ENCODE measurements around the gene GMIP. TPM values are rescaled to one million over a fixed set of nuclear protein-coding genes. Genes with fewer than 3 reads are reported as not detected.

GMIP gene
- total and polyA plus RNA-seq, 2 of the 13 experiments (the other 11 are each of a cell fraction or from before 2014, with no cell fraction given), result 1.5 to 1.8 TPM

DNA sequence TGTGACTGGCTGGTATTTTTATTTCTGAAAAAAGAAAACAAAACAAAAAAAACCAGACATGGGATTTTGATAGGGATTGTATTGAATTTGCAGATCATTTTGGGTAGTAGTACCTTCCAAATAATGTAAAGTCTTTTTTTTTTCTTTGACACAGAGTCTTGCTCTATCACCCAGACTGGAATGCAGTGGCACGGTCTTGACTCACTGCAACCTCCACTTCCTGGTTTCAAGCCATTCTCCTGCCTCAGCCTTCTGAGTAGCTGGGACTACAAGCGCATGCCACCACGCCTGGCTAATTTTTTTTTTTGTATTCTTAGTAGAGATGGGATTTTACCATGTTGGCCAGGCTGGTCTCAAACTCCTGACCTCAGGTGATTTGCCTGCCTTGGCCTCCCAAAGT is 29.4 kb upstream of the GMIP start:
- peaks cover 8 to 31% of the 10 kb centered on the region in 2 experiments; a peak in 4 of 5 replicates for H3K36me3 ChIP-seq (replicated peaks in 1 of 2; ENCODE audit: control insufficient read depth in 1 of 2, insufficient read depth in 2 of 2, low read length in 2 of 2)
- H3K4me1 ChIP-seq (ENCODE audit: insufficient read depth, low read length), result peaks cover 23% of the 10 kb centered on the region
- intact Hi-C loops (cut with micrococcal nuclease; ENCODE audit: unreplicated experiment) (no loop called here), in situ Hi-C loops (cut with HindIII; ENCODE audit: extremely low pct_ligation_motif_present, low pct_unique_long_range_greater_than_20kb) (no loop called here)
- no peak overlapping the region for H3K4me3 ChIP-seq (replicated peaks in 1 of 3; ENCODE audit: insufficient read depth in 1 of 3, low read depth in 2 of 3, low read length in 3 of 3)
- no peaks in the 10 kb centered on the region; a peak in 1 of 5 replicates for H3K27me3 ChIP-seq (ENCODE audit: control insufficient read depth in 1 of 2, insufficient read depth in 2 of 2, low read length in 2 of 2)
- FAIRE-seq (no peak), DNase-seq (ENCODE audit: low spot score) (no peak), ATAC-seq (no peak)
- no peak overlapping the region for H2AFZ ChIP-seq (ENCODE audit: low read length)
- H3K79me2 ChIP-seq (ENCODE audit: insufficient read depth, low read length), result peaks cover 52% of the 10 kb centered on the region
- no peak overlapping the region for H3K27ac ChIP-seq (ENCODE audit: extremely low read length, insufficient read depth, low read length)
- TF ChIP-seq ZNF773 (CRISPR knock-in tag; IDR thresholded peaks at IDR 0.05; ENCODE audit: borderline replicate concordance) (no peak), EP300 (IDR thresholded peaks at IDR 0.05; ENCODE audit: low read depth in 2 of 2, low read length in 2 of 2) (no peak), EP300 (CRISPR knock-in tag; IDR thresholded peaks at IDR 0.05; ENCODE audit: borderline replicate concordance) (no peak), ZNF720 (CRISPR knock-in tag; IDR thresholded peaks at IDR 0.05) (no peak), PCBP2 (optimal IDR thresholded peaks at IDR 0.05; ENCODE audit: low read depth, low read length, poor library complexity, severe bottlenecking) (no peak), RAD51 (IDR thresholded peaks at IDR 0.05; ENCODE audit: borderline replicate concordance) (no peak), ZC3H13 (CRISPR knock-in tag; IDR thresholded peaks at IDR 0.05) (no peak), TEAD2 (CRISPR knock-in tag; IDR thresholded peaks at IDR 0.05) (no peak), HNF4A (CRISPR knock-in tag; IDR thresholded peaks at IDR 0.05) (no peak)
- TF ChIP-seq, protein P1, sequence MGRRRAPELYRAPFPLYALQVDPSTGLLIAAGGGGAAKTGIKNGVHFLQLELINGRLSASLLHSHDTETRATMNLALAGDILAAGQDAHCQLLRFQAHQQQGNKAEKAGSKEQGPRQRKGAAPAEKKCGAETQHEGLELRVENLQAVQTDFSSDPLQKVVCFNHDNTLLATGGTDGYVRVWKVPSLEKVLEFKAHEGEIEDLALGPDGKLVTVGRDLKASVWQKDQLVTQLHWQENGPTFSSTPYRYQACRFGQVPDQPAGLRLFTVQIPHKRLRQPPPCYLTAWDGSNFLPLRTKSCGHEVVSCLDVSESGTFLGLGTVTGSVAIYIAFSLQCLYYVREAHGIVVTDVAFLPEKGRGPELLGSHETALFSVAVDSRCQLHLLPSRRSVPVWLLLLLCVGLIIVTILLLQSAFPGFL (CRISPR knock-in tag; IDR thresholded peaks at IDR 0.05), result no peak
- H3K4me2 ChIP-seq (ENCODE audit: low read depth, low read length), result no peak overlapping the region
- no peak overlapping the region for H3K9ac ChIP-seq (ENCODE audit: insufficient read depth, low read depth, low read length)
- ChIA-PET POLR2A (no interaction called here), CTCF (ENCODE audit: low intra/inter-chr PET ratio, low total read pairs) (no interaction called here)
- WGBS (ENCODE audit: low lambda C conversion rate), result 98% methylated on average over 3 of the region's 3 CpGs
- H4K20me1 ChIP-seq (ENCODE audit: insufficient read depth, low read length), result peaks cover 11% of the 10 kb centered on the region; the same call in 1 of the 2 replicates
- no TSS peak for BruUV-seq (replicated peaks)
- no peaks in the 10 kb centered on the region for H3K9me3 ChIP-seq (ENCODE audit: low read length)

Data from HepG2 (cell line).